Adrenal gland (tissue), 12 donors: ENCODE data around the gene MAGI2. TPM values are rescaled to one million over a fixed set of nuclear protein-coding genes. Genes with fewer than 3 reads are reported as not detected.

ENCODE experiments used
- DNase-seq, 7 donors: peaks; one replicate each; pipeline ENCODE4 v3.0.0-alpha.2; 2019 to 2020
- H3K27ac ChIP-seq, 5 donors: fragments of 200-600 bp; sonication (generic) in 4 of 5; 1 replicate in 3 of 5; 2 replicates in 2 of 5; pipeline versions ENCODE4 v1.5.1 to v1.8.0; 2016 to 2020; ENCODE audit warnings: mild to moderate bottlenecking in 1 of 5
- H3K27me3 ChIP-seq: fragments of 200-600 bp; 2 replicates; pipeline ENCODE4 v1.8.0; 2021
- H3K36me3 ChIP-seq, 2 donors: fragments of 200-600 bp; replicated peaks in 1 of 2; 1 replicate in 1 of 2; 2 replicates in 1 of 2; pipeline versions ENCODE4 v1.5.1 to v1.8.0; 2018 to 2022
- H3K4me1 ChIP-seq, 2 donors: fragments of 200-600 bp; replicated peaks in 1 of 2; 1 replicate in 1 of 2; 2 replicates in 1 of 2; pipeline versions ENCODE4 v1.5.1 to v1.8.0; 2018 to 2021
- H3K4me3 ChIP-seq, 4 donors: fragments of 200-600 bp; sonication (generic) in 3 of 4; one replicate each; pipeline ENCODE4 v1.5.1; 2016 to 2018
- H3K9me3 ChIP-seq, 3 donors: fragments of 200-600 bp; sonication (generic) in 1 of 3; replicated peaks in 1 of 3; 1 replicate in 2 of 3; 2 replicates in 1 of 3; pipeline versions ENCODE4 v1.5.1 to v1.8.0; 2016 to 2021
- CTCF ChIP-seq, 6 experiments: fragments of 450-650 bp in 4 of 6; fragments of 200-600 bp in 2 of 6; sonication (generic) in 1 of 6; IDR thresholded peaks; 1 replicate in 5 of 6; 2 replicates in 1 of 6; pipeline versions ENCODE4 v1.5.1 to v1.8.0; 2016 to 2021; ENCODE audit warnings: antibody characterized with exemption in 6 of 6, mild to moderate bottlenecking in 2 of 6, moderate library complexity in 1 of 6
- POLR2A ChIP-seq, 2 donors: fragments of 450-650 bp; IDR thresholded peaks; one replicate each; pipeline ENCODE4 v1.6.1; 2017; ENCODE audit warnings: antibody characterized with exemption in 2 of 2, mild to moderate bottlenecking in 2 of 2, moderate library complexity in 1 of 2
- WGBS, 4 donors: extraction: QIAGEN DNeasy Blood & Tissue Kit in 2 of 4; methylation state at CpG; one replicate each; pipeline versions ENCODE4 v1.1.5 to v1.1.7; 2013 to 2017; 5-methylcytosine and 5-hydroxymethylcytosine counted together
- intact Hi-C, 2 donors: fragments of 100-400 bp; cut with DNase I; formaldehyde crosslinking; loops; one replicate each; pipeline versions ENCODE4 v1.14.1 to v1.15.0; 2022 to 2023
- polyA plus RNA-seq, 3 donors: library from polyadenylated mRNA; stranded (reverse); fragments of 200-250 nt in 2 of 3; fragments of 350-450 nt in 1 of 3; fragmentation: Illumina TruSeq in 1 of 3; extraction: RNeasy Lipid Tissue Mini Kit (QIAGEN cat#74804) in 1 of 3; gene quantifications; one replicate each; pipeline ENCODE4 v1.2.3, GENCODE V29; 2013 to 2014
- total RNA-seq, 9 donors: library from RNA; depleted of rRNA in 4 of 9; stranded (reverse); fragments of >200 nt in 4 of 9; fragments of 120-200 nt in 1 of 9; fragmentation: NEBNext Ultra II Directional in 1 of 9; extraction: Animal tissue kit (Norgen Biotek cat#: 25700) in 1 of 9; gene quantifications; one replicate each; pipeline versions ENCODE4 v1.1.0 to v1.2.4, GENCODE V29; 2013 to 2023
- donor health status: healthy with polysubstance abuse.
- donor health status: Bipolar disorder and iron deficiency.
- donor health status: DM: yes; HTN: yes; CAD: no.
- donor health status: DM: no; HTN: no; CAD: no.
- donor health status: DM: no; HTN: no; CAD: no.
- donor health status: DM: yes; HTN: yes; CAD: no.

MAGI2 gene
- total and polyA plus RNA-seq, 12 donors, result 3.2 to 37.1 (median 17.1) TPM

DNA sequence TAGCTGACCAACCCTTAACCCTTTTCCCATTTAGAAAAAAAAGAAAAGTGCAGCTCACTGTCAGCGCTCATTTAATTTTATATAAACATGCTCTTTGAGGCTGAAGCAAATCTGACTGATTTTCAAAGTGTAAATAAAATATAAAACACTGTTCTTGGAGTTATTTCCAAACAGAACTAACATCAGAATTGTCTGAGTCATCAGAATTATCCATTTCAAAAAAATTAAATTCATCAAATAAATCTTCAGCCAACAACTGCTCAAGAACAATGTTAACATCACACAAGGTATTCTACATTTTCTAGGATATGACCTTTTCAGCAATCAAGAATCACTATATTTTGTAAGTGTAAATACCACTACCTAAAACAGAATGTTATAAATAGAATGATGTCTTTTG, 93.6 kb downstream of the MAGI2 start:
- H3K9me3 ChIP-seq, result no peaks in the 10 kb centered on the region
- intact Hi-C loops, result no loop called here
- no peaks in the 10 kb centered on the region for H3K36me3 ChIP-seq
- DNase-seq, result no peak
- no peaks in the 10 kb centered on the region for H3K27me3 ChIP-seq
- no peak overlapping the region for H3K27ac ChIP-seq
- no peaks in the 10 kb centered on the region for H3K4me1 ChIP-seq
- 87 to 95% (median 92%) methylated on average over 1 of the region's 1 CpG for WGBS, 4 donors
- TF ChIP-seq CTCF (IDR thresholded peaks at IDR 0.05) (no peak), POLR2A (IDR thresholded peaks at IDR 0.05) (no peak)
- no peak overlapping the region for H3K4me3 ChIP-seq

- H3K4me1 ChIP-seq, result no peaks in the 10 kb centered on the region
- intact Hi-C loops, result no loop called here
- 84 to 89% (median 85%) methylated on average over 1 of the region's 1 CpG for WGBS, 4 donors
- no peak overlapping the region for H3K27ac ChIP-seq
- DNase-seq, result no peak
- H3K4me3 ChIP-seq, result no peak overlapping the region
- no peaks in the 10 kb centered on the region for H3K36me3 ChIP-seq
- H3K9me3 ChIP-seq, result no peaks in the 10 kb centered on the region
- no peaks in the 10 kb centered on the region for H3K27me3 ChIP-seq
- TF ChIP-seq POLR2A (IDR thresholded peaks at IDR 0.05), result no peak
- TF ChIP-seq CTCF (IDR thresholded peaks at IDR 0.05), result no peak
Measured at GRCh38 chr7:79357101-79357500, 96.4 kb downstream of the MAGI2 start.

- Histone ChIP-seq H3K4me1 (peaks cover 0 to 9% of the 10 kb centered on the region in 2 donors), H3K27ac (no peak overlapping the region), H3K36me3 (no peaks in the 10 kb centered on the region), H3K27me3 (no peaks in the 10 kb centered on the region), H3K9me3 (no peaks in the 10 kb centered on the region), H3K4me3 (no peak overlapping the region)
- WGBS, 4 donors, result 89 to 97% (median 92%) methylated on average over 2 of the region's 2 CpGs; no CpG with 5 or more reads in 1 of the 4 donors
- TF ChIP-seq CTCF (IDR thresholded peaks at IDR 0.05), result no peak
- TF ChIP-seq POLR2A (IDR thresholded peaks at IDR 0.05), result no peak
- intact Hi-C loops, result no loop called here
- no peak for DNase-seq
Measured at GRCh38 chr7:79353720-79354468, 99.6 kb downstream of the MAGI2 start.

DNA sequence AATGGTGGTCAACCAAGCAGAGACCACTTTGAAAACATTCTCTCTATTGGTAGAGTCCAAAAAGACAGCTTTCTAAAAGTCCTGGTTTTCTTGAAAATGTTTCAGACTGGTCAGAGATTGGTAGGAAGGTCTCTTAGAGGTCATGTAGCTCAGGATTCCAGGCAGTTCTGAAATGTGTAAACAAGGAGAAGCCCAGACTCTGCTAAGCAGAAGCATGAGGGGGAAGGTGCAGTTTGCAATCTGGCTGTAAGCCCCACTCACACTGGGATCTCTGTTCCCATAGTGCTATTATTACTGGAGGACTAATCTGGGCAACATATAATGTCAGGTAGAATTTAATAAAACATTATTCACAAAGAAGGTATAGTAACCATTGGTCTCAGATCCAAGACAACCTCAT, 101.1 kb downstream of the MAGI2 start:
- H3K27me3 ChIP-seq, result no peaks in the 10 kb centered on the region
- no peak for TF ChIP-seq CTCF (IDR thresholded peaks at IDR 0.05)
- TF ChIP-seq POLR2A (IDR thresholded peaks at IDR 0.05), result no peak
- no peak overlapping the region for H3K4me3 ChIP-seq
- H3K27ac ChIP-seq, result no peak overlapping the region
- peaks cover 0 to 9% of the 10 kb centered on the region in 2 donors for H3K4me1 ChIP-seq
- DNase-seq, result no peak
- H3K36me3 ChIP-seq, result no peaks in the 10 kb centered on the region
- H3K9me3 ChIP-seq, result no peaks in the 10 kb centered on the region
- intact Hi-C loops, result no loop called here
